HG03442 (cell line): ENCODE data around the gene HEXB.

ENCODE experiments used
- ATAC-seq: cut with Tn5 transposase; IDR thresholded peaks from one replicate; pipeline ENCODE4 v1.9.1; 2021; ENCODE audit warnings: mild to moderate bottlenecking, moderate library complexity; ENCODE audit not compliant: unreplicated experiment

The HEXB gene

DNA sequence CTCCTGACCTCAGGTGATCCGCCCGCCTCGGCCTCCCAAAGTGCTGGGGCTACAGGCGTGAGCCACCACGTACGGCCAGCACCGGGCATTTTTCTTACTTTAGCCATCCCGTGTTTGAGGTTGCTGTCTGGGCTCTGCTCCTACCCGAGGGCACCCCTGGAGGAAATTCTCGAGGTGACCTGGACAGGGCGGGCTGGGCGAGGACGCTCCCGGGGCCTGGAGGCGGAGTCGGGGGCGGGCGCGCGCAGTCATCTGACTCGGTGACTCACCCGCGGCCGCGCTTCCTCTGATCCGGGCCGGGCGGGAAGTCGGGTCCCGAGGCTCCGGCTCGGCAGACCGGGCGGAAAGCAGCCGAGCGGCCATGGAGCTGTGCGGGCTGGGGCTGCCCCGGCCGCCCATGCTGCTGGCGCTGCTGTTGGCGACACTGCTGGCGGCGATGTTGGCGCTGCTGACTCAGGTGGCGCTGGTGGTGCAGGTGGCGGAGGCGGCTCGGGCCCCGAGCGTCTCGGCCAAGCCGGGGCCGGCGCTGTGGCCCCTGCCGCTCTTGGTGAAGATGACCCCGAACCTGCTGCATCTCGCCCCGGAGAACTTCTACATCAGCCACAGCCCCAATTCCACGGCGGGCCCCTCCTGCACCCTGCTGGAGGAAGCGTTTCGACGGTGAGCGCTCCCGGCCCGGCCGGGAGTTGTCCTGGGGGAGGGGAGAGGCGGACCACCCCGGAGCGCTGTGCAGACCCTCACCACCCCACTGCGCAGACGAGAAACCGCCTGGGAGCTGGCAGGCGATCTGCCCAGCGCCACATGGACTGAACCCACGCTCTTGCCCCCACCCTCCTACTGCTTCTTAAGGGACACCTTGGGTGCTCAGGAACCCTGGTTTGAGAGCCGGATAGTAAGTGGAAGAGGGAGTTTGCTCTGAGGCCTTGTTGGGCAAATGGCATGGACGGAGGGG lies at the start of gene HEXB:
TSS of gene HEXB (plus strand) at position 334 of the 952 bp plus-strand sequence. CDS start at position 362, 28 bp downstream.
- ATAC-seq = peak; percentile 82

DNA sequence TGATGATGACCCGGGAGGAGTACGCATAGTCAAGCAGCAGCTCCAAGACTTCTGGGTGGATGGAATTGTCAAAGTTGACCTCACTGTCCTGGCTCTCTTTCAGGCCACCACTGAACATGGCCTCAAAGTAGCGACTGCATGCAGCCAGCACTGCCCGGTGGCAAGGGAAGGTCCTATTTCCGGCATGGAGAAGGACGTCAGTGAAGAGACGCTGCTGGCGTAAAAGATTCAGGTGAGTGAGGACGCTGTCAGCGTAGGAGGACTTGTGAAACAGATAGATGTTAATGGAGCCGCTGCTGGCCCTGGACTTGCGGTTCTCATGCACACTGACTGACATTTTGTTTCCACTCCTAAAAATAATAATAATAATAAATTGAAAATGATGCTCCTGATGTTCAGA lies 48.9 kb upstream of the HEXB start:
- no peak for ATAC-seq

DNA sequence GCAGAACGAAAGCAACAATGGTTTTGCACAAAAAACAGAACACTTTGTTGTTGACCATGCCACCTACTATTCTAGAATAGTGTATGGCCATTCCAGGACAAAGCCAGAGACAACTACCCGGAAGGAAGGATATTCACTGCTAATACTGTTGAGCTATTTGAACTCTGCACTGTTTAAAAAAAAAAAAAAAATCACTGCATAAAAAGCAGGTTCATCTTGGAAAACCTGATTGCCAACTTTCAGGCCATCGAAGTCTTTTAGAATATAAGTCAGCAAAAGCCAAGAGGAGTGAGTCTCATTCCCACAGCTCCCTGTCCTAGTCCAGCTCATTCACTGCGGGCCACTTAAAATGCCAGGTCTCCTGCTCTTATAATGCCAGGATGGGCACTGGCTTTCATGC lies 48.5 kb upstream of the HEXB start:
- no peak for ATAC-seq

DNA sequence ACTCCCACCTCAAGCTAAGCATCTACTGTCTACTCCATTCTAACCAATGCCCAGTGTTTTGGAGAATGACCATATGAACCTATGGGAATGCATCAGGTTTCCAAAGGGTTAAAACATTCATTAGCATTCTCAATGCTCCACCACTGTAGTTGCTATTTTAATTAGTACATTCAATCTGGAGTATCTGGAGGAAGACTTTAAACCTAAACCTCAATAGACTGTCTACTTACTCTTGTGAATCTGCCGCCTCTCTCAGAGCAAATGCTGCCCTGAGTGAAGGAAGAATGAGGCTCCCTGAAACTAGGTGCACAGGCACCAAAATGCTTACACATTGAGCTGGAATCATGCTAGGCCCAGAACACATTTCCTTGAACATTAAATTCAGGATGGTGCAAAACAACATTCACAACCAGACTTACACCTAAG lies 46.5 kb upstream of the HEXB start:
- no peak for ATAC-seq

DNA sequence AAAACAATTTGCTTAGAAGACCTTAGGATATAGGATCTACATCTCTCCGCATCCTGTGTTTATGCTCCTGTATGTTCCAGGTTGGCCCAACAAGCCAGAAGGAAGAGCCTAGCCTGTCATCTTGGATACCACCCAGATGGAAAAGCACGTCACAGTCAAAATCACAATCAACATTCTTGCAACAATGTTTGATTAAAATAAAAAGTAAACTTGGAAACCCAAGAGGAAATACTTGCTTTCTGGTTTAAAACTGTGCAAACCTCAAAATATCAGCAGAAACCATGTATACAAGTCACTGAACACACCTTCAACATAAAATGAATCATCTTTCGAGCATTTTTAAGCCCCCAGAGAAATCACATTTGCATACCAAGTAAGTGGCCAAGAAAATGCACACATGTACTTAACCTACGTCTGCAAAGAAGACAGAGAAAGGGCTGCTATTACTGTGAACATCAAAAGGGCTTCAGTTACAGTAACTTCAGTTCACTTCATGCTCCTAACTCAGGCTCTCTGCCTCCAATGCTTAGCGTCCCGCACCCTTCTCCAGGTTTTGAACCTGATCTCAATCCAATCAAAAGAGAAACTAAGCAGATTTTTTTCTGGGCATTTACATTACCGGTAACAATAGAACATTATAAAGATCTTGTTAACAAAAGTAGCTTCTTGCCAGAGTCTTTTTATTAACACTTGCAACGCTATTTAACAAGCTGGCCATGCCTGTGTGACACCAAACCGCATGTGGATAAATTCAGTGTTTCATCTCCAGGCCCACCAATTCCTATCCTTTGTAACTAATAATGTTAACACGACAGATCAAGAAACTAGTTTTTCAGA lies 45.8 kb upstream of the HEXB start:
- ATAC-seq = peak; percentile 44

DNA sequence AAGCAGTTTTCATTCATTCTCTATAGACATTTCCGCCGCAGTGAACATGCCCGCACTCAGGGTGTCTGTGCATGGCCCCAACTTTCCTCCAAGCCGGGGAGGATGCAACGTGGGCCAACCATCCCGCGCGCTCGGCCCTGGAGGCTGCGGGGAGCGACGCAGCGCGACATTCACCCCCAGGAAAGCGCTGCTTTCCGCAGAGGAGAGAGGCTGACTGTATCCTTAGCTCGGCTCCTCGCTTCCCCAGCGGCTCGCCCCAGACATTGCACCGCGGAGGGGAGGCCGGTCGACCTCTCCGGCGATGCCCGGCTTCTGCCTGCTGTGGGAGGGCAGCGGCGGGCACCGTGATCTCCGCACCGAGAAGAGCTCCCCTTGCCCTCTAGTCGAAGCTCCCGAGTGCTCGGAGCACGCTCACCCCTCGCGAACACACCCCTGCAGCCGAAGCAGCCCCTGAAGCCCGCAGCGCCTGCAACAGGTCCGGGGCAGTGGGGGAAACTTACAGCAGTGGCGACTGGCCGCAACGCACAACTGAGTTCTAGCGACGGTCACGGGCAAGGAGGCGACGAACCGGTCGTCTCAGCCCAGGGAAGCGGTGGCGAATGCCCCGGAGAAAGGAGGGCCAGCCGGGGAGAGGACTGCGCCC lies 45.1 kb upstream of the HEXB start:
- ATAC-seq = peak; percentile 14

DNA sequence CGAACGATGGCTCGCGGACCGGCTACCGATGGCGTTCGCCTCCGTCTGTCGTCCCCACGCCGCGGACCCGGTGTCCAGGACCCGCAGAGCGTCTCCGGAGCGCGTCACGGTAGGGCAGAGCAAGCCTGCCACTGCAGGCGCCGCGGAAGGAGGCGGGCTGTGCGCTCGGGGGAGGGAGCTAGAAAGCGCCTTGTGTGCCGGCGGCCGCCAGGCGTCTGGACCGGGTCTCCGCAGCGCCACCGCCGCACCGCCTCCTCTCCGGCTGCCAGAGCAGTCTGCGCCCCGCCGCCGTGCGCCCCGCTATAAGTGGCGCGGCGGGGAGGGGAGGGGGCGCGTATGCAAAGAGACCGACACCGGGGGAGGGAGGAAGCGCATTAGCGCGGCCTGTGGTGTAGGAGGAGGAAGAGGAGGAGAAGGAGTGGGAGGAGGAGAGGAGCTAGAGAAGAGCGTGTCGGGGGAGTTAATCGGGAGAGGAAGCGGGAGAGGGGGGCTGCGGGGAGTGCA lies 44.5 kb upstream of the HEXB start, which contains the start of gene ENC1:
TSS of gene ENC1 (minus strand) at position 279 of the 504 bp plus-strand sequence. CDS start 4,243 bp downstream, outside the sequence.
- peak; percentile 64 for ATAC-seq

DNA sequence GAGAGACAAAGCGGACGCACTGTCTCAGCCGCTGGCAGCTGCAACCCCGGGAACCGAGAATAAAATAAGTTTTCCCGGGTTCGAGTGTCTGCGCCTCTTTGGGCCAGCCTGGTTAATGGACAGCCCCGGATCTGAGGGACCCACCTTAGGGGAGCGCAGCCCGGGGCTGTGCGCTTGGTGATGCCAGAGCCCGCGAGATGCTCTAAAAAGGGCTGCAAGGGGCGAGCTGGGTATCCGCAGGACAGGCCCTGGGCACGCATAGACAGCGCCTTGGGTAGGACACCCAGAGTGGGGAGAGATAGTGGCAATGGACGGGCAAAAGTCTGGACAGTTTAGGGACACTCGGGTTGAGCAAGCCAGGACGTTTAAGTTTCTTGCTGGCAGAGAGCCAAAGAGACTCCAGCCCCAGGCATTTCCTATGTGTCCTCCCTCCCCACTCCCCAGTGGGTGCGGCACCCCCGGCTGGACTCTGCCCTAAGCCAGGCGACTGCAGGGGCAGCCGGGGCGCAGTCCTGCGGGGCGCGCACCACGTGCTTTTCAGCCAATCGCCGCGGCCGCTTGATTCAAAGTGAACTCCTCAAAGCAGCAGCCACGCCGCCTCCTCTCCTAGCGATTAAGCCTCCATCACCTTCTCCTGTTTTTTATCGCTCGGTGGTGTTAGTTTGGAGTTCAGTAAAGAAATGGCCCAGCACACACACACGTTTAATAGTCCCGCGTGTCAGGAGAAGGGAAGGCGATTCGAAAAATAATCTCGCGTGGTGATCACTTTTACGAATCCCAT lies 43.9 kb upstream of the HEXB start:
- ATAC-seq = peak; percentile 10

DNA sequence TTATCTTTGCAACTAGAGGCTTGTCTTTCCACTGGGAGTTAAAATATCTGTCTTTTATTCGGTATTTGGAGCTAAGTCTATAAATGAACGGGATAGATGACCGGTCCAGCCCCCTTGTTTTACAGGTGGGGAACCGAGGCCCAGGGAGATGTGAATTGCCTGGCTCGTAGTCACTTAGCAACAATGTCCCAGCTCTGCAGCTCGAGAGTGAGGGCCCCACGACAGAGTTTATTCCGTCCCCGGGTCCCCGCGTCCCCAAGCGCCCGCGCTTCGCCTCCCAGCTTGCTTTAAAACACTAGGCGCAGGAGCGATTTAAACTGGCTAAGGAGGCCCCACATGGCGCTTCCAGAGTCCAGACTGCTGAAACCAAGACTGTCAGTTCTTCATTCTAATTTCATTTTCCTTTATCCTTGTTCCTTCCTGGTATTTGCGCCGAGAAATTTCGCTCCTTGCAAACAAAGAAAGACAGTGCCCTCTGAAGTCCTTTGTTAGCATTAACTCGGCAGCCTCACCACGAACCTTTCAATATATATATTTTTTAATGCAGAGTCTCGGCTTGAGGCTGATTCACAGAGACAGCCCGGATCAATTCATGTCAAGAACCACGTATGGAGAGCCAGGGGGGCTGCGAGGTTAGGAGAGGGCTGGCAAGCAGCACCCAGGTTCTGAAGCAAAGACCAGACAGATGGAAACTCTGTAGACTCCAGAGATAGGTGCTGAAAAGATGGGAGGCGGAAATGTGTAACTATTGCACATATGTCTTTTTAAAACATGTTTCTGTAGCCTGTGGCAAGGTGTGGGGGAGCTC lies 43.1 kb upstream of the HEXB start:
- ATAC-seq = no peak

DNA sequence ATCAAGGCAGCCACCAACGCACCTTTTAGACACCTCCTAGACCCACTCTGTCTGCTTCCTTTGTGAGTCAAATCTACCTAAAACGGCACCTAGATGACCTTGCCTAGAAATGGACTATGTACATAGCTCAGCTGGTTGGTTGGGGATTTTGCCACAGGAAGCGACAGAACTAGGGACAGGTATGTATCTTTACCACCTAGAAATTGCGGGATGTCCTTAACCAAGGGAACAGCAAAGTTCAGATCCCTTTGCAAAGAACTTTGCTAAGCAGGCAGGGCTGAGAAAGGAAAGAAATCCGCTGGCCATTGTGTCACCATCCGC lies 42.5 kb upstream of the HEXB start:
- ATAC-seq = no peak

DNA sequence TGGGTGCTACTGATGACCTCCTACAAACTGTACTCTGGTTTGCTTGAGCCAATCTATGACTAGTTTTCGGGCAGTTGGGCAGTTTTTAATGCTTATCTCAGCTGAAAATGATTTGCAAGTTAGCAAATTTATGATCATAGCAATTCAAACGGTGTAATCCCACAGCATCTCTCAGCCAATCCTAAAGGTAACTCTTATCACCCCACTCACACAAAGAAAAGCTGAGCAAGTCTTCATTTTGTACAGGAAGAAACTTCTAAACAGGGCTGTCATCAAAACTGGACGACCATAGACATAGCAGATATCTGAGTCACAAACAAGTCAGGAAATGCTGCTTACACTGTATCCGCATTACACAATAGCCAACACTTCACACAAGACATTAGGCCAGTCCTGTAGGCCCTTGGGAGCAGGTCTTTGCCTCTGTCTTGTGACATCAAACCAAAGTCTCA lies 41.9 kb upstream of the HEXB start:
- ATAC-seq = no peak

DNA sequence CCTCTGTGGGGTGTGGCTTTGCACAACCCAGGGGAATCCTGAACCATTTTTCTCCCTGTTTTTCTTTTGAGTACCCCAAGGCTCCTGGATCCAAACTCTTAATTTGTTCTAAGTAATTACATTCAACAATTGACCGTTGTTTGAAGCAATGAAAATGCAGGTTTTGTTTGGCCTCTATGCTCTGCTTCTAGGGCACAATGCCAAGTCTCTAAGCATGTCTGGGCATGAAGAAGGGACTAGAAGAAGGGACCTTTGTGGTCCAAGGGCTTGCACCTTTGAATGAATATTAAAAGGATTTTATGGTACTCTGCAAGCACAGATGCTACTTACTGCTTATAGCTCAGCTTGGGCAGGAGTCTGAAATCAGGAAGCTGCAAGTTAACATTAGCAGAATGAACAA lies 37.9 kb upstream of the HEXB start:
- ATAC-seq = no peak

DNA sequence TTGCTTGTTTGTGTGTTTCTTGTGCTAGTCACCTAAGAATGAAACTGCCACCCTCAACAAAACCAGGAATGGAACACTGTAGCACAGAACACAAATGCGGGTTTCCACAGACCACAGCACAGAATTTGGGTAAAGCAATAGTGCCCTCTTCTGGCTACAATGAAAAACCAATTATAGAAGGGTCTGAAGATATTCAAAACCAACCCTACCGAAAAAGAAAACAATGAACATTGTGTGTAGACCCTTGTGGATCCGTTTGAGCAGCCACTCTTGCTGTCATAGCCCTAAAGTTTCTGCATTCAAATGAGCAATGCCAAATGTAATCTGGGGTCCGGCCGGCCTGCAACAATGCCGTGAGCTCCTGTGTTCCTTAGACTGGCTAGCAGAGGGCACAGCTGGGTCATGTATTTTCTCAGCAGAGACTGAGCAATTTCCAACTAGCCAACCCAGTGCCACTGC lies 36.2 kb upstream of the HEXB start:
- peak; percentile 60 for ATAC-seq

DNA sequence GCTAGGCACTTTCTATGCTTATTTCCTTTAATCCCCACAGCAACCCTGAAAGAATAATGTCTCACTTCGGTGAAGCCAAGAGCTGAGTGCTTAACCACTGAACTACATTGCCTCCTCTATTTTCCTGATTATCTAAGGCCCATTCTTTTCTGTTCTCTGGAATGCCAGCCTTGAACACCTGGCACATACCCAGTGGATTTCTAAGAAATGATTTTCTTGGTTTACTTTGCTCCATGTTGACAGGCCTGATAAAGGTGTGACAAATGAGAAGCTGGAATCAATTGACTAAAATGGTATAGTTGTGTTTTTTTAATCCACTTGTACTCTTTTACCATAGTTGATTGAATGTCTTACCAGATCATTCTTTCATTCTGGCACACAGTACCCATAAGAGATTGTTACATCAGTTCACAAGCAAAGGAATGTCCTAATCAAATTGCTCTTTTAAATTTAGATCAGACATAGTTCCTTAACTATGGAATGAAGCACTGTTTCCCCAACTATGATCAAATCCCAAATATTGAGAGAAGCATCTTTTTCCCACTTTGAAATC lies 35.5 kb upstream of the HEXB start:
- no peak for ATAC-seq

DNA sequence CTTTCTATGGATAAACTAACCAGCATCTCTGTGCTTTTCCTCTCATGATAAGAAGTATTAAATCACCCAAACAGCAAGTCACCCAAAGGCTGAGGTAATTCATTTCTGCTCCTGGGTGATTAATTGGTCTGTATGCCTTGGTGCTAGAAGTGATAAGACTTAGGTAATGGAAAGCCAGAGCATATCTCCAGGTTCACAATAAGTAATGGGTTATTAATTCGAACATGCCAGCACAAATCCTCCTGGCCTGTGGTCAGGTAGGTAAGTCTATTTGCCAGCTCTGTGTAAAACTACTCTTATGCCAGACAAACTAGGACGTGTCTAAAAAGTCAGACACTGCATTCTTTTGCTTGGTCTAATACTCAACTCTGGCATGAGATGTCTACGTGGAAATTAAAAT lies 33.3 kb upstream of the HEXB start:
- ATAC-seq = no peak

DNA sequence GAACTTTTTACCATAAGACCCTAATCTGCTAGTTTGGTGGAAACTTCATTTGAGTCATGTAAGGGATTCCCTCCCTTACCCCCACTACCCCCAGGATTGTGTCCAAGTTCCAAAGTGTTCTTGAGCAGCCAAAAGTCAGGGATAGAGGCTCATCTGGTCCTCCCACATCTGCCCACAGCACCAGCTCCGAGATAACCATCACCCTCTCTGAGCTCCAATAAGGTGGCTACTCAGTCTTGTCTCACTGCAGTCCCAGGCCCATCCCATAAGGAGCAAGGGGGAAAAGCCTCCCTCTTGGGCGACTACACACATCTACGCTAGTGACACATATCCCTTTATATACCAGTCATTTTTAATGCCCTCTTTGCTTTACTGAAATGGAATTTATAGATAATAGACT lies 32.5 kb upstream of the HEXB start:
- ATAC-seq = no peak

DNA sequence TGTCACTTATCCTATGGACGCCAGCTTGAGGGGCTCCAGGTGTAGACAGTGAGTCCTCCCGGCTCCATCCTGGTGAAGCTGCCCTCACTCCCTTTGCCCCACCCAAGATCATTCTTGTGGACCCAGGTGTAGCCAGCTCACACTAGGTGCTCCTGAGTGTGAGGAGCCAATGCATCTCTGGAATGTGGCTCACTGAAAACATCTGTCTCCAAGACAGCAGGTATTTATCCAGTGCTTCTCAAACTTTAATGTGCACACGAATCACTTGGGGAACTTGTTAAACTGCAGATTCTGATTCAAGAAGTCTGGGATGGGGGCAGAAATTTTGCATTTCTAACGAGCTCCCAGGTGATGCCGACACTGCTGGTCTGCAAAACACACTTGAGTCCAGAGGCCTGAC lies 31.0 kb upstream of the HEXB start:
- ATAC-seq = no peak

DNA sequence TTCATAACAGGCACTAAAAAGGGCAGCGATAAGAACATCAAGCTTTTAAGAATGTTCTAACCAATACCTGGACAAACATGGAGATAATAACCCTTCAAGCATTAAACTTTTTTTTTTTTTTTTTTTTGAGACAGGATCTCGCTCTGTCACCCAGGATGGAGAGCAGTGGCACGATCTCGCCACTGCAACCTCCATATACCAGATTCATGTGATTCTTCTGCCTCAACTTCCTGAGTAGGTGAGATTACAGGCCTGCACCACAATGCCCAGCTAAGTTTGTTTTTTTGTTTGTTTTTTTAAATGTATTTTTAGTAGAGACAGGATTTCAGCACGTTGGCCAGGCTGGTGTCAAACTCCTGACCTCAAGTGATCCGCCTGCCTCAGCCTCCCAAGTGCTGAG lies 29.8 kb upstream of the HEXB start:
- no peak for ATAC-seq

DNA sequence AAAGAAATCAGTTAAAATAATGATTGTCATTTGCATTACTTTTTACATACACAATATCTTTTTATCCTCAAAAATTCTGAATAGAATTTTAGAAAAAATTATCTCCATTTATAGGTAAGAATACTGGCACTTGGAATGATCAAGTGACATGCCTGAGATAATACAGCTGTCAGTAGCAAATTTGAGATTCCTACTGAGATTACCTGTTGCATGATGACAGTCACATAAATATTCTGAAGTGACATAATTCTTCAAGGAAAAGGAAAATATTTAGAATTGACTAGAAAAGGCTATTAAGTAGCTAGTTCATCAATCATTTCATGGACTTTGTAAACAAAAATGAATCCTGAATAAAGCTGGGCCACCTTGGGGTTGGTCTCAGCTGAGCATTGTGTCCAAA lies 29.3 kb upstream of the HEXB start:
- no peak for ATAC-seq
